OCI-LY7 (cell line): Measurements from ENCODE around the gene ECM2. TPM values are rescaled to one million over a fixed set of nuclear protein-coding genes. Genes with fewer than 3 reads are reported as not detected.

ENCODE experiments used
- BruUV-seq: library from RNA; stranded (reverse); fragments of 400-500 nt; replicated peaks from 2 replicates; lab custom pipeline; 2021; lab: Mats Ljungman, UMichigan
- CTCF ChIA-PET: fragments of 300-600 bp; sonication (Branson Sonifier 250); formaldehyde crosslinking; loops from one replicate; lab custom pipeline; 2022; ENCODE audit warnings: antibody characterized with exemption; ENCODE audit not compliant: unreplicated experiment; lab: Charles Lee
- POLR2A ChIA-PET: fragments of 300-600 bp; sonication (Branson Sonifier 250); formaldehyde crosslinking; loops from one replicate; lab custom pipeline; 2022; ENCODE audit warnings: antibody characterized with exemption; lab: Charles Lee
- DNase-seq: peaks from one replicate; pipeline ENCODE4 v3.0.0-alpha.2; 2015; ENCODE audit warnings: low spot score
- H2AFZ ChIP-seq: fragments of 200-600 bp; sonication (generic), shearing (Covaris generic); 2 replicates; pipeline ENCODE4 v1.6.1; 2014; ENCODE audit warnings: mild to moderate bottlenecking, antibody characterized with exemption, low read length, moderate library complexity
- H3K27ac ChIP-seq: fragments of 200-600 bp; sonication (generic); 2 replicates; pipeline ENCODE4 v1.5.1; 2014; ENCODE audit warnings: mixed run types, low read depth, mild to moderate bottlenecking, moderate library complexity, low read length, inconsistent platforms; ENCODE audit not compliant: poor library complexity, severe bottlenecking
- H3K36me3 ChIP-seq: fragments of 200-600 bp; sonication (generic); 2 replicates; pipeline ENCODE4 v1.6.1; 2014; ENCODE audit warnings: mild to moderate bottlenecking, antibody characterized with exemption, low read length, moderate library complexity, mixed read lengths; ENCODE audit not compliant: insufficient read depth
- H3K4me1 ChIP-seq: fragments of 200-600 bp; sonication (generic); 2 replicates; pipeline ENCODE4 v1.5.1; 2014; ENCODE audit warnings: mild to moderate bottlenecking, low read length; ENCODE audit not compliant: insufficient read depth, poor library complexity, severe bottlenecking
- H3K4me2 ChIP-seq: fragments of 200-600 bp; sonication (generic); 2 replicates; pipeline ENCODE4 v1.6.1; 2014; ENCODE audit warnings: mild to moderate bottlenecking, low read length
- H3K4me3 ChIP-seq: fragments of 200-600 bp; sonication (generic); 2 replicates; pipeline ENCODE4 v1.5.1; 2014; ENCODE audit warnings: mild to moderate bottlenecking, low read depth, low read length; ENCODE audit not compliant: poor library complexity, severe bottlenecking
- H3K79me2 ChIP-seq: fragments of 200-600 bp; sonication (generic); 2 replicates; pipeline ENCODE4 v1.6.1; 2016; ENCODE audit warnings: low read depth, mild to moderate bottlenecking, low read length, moderate library complexity, mixed read lengths; ENCODE audit not compliant: insufficient read depth
- H3K9me2 ChIP-seq: fragments of 200-600 bp; sonication (generic); 2 replicates; pipeline ENCODE4 v1.6.1; 2016; ENCODE audit warnings: mild to moderate bottlenecking, low read length, mixed read lengths; ENCODE audit not compliant: insufficient read depth
- H3K9me3 ChIP-seq: fragments of 200-600 bp; sonication (generic); 2 replicates; pipeline ENCODE4 v1.6.1; 2014; ENCODE audit warnings: mild to moderate bottlenecking, mixed run types, low read length, mixed read lengths
- H4K20me1 ChIP-seq: fragments of 200-600 bp; sonication (generic); 2 replicates; pipeline ENCODE4 v1.6.1; 2014; ENCODE audit warnings: mild to moderate bottlenecking, antibody characterized with exemption, low read length, moderate library complexity, mixed read lengths; ENCODE audit not compliant: insufficient read depth
- CTCF ChIP-seq: fragments of 200-600 bp; sonication (generic); conservative IDR thresholded peaks from 2 replicates; pipeline ENCODE4 v1.5.1; 2014; ENCODE audit warnings: mild to moderate bottlenecking, antibody characterized with exemption, low read length, moderate library complexity, mixed read lengths
- EZH2phosphoT487 ChIP-seq: fragments of 200-600 bp; sonication (generic); IDR thresholded peaks from 2 replicates; pipeline ENCODE4 v1.6.1; 2018; ENCODE audit warnings: low read depth, borderline replicate concordance, mild to moderate bottlenecking, mixed run types, antibody characterized with exemption, low read length, moderate library complexity, mixed read lengths
- intact Hi-C: fragments of 100-400 bp; cut with micrococcal nuclease; formaldehyde crosslinking; loops from one replicate; pipeline ENCODE4 v1.10.0; 2022; ENCODE audit not compliant: unreplicated experiment
- total RNA-seq, 2 experiments: library from RNA; depleted of rRNA in 1 of 2; stranded (reverse); fragments of >200 nt in 1 of 2; shearing (Covaris generic) in 1 of 2; gene quantifications; 2 replicates each; pipeline ENCODE4 v1.2.3, GENCODE V29; 2014 to 2022

The ECM2 gene
- total RNA-seq, 2 experiments from 2014 or later, result not detected

GRCh38 chr9:92501671-92502393 is 34.0 kb downstream of the ECM2 start:
- POLR2A ChIA-PET, result interaction anchor here (0.6 to 1.0 kb wide), 2 partner anchors 11 to 80 kb away, joined by 3 read pairs; no protein-coding TSS in a partner anchor
- intact Hi-C loops, result no loop called here

GRCh38 chr9:92500725-92501124 is 35.1 kb downstream of the ECM2 start:
- Histone ChIP-seq H2AFZ (no peak overlapping the region), H3K9me2 (no peaks in the 10 kb centered on the region), H3K9me3 (no peaks in the 10 kb centered on the region), H3K27ac (no peak overlapping the region), H3K4me3 (no peak overlapping the region), H3K79me2 (no peaks in the 10 kb centered on the region), H3K4me2 (no peak overlapping the region), H3K36me3 (no peaks in the 10 kb centered on the region), H4K20me1 (no peaks in the 10 kb centered on the region), H3K4me1 (no peaks in the 10 kb centered on the region)
- DNase-seq, result no peak
- intact Hi-C loops, result no loop called here
- ChIA-PET POLR2A (interaction anchor here (1.1 kb wide), 1 partner anchor 14 kb away, joined by 4 read pairs; no protein-coding TSS in a partner anchor), CTCF (no interaction called here)
- TF ChIP-seq EZH2phosphoT487 (no peak), CTCF (no peak)
- no TSS peak for BruUV-seq

More at GRCh38 chr9:92501671-92502393, 34.0 kb downstream of the ECM2 start:
- H3K9me2 ChIP-seq, result no peaks in the 10 kb centered on the region
- no peaks in the 10 kb centered on the region for H3K9me3 ChIP-seq
- peak; percentile 30 for DNase-seq
- no peaks in the 10 kb centered on the region for H4K20me1 ChIP-seq
- no peaks in the 10 kb centered on the region for H3K79me2 ChIP-seq
- no peak overlapping the region for H3K4me2 ChIP-seq
- H3K36me3 ChIP-seq, result no peaks in the 10 kb centered on the region
- BruUV-seq, result no TSS peak
- H2AFZ ChIP-seq, result no peak overlapping the region
- H3K27ac ChIP-seq, result no peak overlapping the region
- CTCF ChIA-PET, result no interaction called here
- no peak overlapping the region for H3K4me3 ChIP-seq
- TF ChIP-seq EZH2phosphoT487, result no peak
- TF ChIP-seq CTCF, result peak; percentile 75
- H3K4me1 ChIP-seq, result no peaks in the 10 kb centered on the region

- Histone ChIP-seq H2AFZ (no peak overlapping the region), H4K20me1 (no peaks in the 10 kb centered on the region), H3K79me2 (no peaks in the 10 kb centered on the region), H3K9me3 (no peaks in the 10 kb centered on the region), H3K4me3 (no peak overlapping the region), H3K27ac (no peak overlapping the region), H3K36me3 (no peaks in the 10 kb centered on the region), H3K9me2 (no peaks in the 10 kb centered on the region), H3K4me1 (no peaks in the 10 kb centered on the region), H3K4me2 (no peak overlapping the region)
- CTCF ChIA-PET, result no interaction called here
- TF ChIP-seq CTCF (no peak), EZH2phosphoT487 (no peak)
- intact Hi-C loops, result no loop called here
- BruUV-seq, result no TSS peak
- DNase-seq, result no peak
- POLR2A ChIA-PET, result no interaction called here
These were observed 36.1 kb downstream of the ECM2 start for GRCh38 chr9:92499701-92500100.
